Loucy (cell line): ENCODE results near the gene DLG2.

Experiments
- CTCF ChIP-seq: fragments of 200-600 bp; sonication (generic); conservative IDR thresholded peaks from 2 replicates; pipeline ENCODE4 v1.5.1; 2014; ENCODE audit warnings: mild to moderate bottlenecking, antibody characterized with exemption, low read length
- EZH2phosphoT487 ChIP-seq: fragments of 200-600 bp; IDR thresholded peaks from 2 replicates; pipeline ENCODE4 v1.6.1; 2018; ENCODE audit warnings: antibody characterized with exemption, mild to moderate bottlenecking, moderate library complexity, borderline replicate concordance

GRCh38 chr11:85663080-85663752 lies 36.1 kb upstream of the DLG2 start:
- TF ChIP-seq CTCF (no peak), EZH2phosphoT487 (no peak)
